Neuronal stem cell (in vitro differentiated cells): Measurements from ENCODE around the gene RHBDF1.

Experiments used
- DNase-seq: peaks from one replicate; pipeline ENCODE4 v3.0.0-alpha.2; 2013; ENCODE audit warnings: low spot score
- H2AFZ ChIP-seq: one replicate; pipeline ENCODE4 v1.6.1; 2013; ENCODE audit warnings: mild to moderate bottlenecking, low read length, inconsistent platforms
- H2AK5ac ChIP-seq: 2 replicates; pipeline ENCODE4 v1.6.1; 2013; ENCODE audit warnings: low read depth, mild to moderate bottlenecking, inconsistent platforms, low read length, moderate library complexity, mixed read lengths
- H2BK120ac ChIP-seq: 2 replicates; pipeline ENCODE4 v1.6.1; 2013; ENCODE audit warnings: low read depth, mild to moderate bottlenecking, inconsistent platforms, low read length, moderate library complexity, mixed read lengths
- H2BK12ac ChIP-seq: one replicate; pipeline ENCODE4 v1.6.1; 2013; ENCODE audit warnings: low read length, inconsistent platforms
- H2BK15ac ChIP-seq: 2 replicates; pipeline ENCODE4 v1.6.1; 2013; ENCODE audit warnings: mild to moderate bottlenecking, low read length, inconsistent platforms, mixed read lengths
- H2BK5ac ChIP-seq: one replicate; pipeline ENCODE4 v1.6.1; 2013; ENCODE audit warnings: inconsistent platforms, mild to moderate bottlenecking, low read length, moderate library complexity
- H3K14ac ChIP-seq: one replicate; pipeline ENCODE4 v1.6.1; 2013; ENCODE audit warnings: low read length, inconsistent platforms
- H3K18ac ChIP-seq: 2 replicates; pipeline ENCODE4 v1.6.1; 2013; ENCODE audit warnings: low read length, inconsistent platforms
- H3K23ac ChIP-seq: 2 replicates; pipeline ENCODE4 v1.6.1; 2013; ENCODE audit warnings: low read depth, mild to moderate bottlenecking, mixed read lengths, low read length, inconsistent platforms; ENCODE audit not compliant: poor library complexity
- H3K27ac ChIP-seq: replicated peaks from 3 replicates; pipeline ENCODE4 v1.5.1; 2013; ENCODE audit warnings: low read length, inconsistent platforms
- H3K27me3 ChIP-seq, 3 experiments: 2 replicates each; pipeline ENCODE4 v1.6.1; 2013; ENCODE audit warnings: low read length in 3 of 3, mild to moderate bottlenecking in 2 of 3, inconsistent platforms in 1 of 3, low read depth in 1 of 3, mixed read lengths in 1 of 3, moderate library complexity in 1 of 3; ENCODE audit not compliant: control insufficient read depth in 3 of 3, insufficient read depth in 3 of 3
- H3K36me3 ChIP-seq, 2 donors: replicated peaks in 1 of 2; 2 replicates each; pipeline ENCODE4 v1.6.1; 2013; ENCODE audit warnings: low read length in 2 of 2; ENCODE audit not compliant: control insufficient read depth in 2 of 2, insufficient read depth in 2 of 2
- H3K4ac ChIP-seq: 2 replicates; pipeline ENCODE4 v1.6.1; 2013; ENCODE audit warnings: inconsistent platforms, mild to moderate bottlenecking, low read length, moderate library complexity
- H3K4me1 ChIP-seq, 2 donors: 1 replicate in 1 of 2; 2 replicates in 1 of 2; pipeline ENCODE4 v1.6.1; 2013; ENCODE audit warnings: low read length in 2 of 2, low read depth in 1 of 2; ENCODE audit not compliant: control insufficient read depth in 2 of 2, insufficient read depth in 1 of 2
- H3K4me2 ChIP-seq: one replicate; pipeline ENCODE4 v1.6.1; 2013; ENCODE audit warnings: mild to moderate bottlenecking, low read length, inconsistent platforms; ENCODE audit not compliant: insufficient read depth, poor library complexity, severe bottlenecking
- H3K4me3 ChIP-seq, 2 donors: 2 replicates each; pipeline ENCODE4 v1.5.1; 2013; ENCODE audit warnings: low read length in 2 of 2, mild to moderate bottlenecking in 2 of 2, inconsistent platforms in 1 of 2, moderate library complexity in 1 of 2
- H3K79me1 ChIP-seq: one replicate; pipeline ENCODE4 v1.6.1; 2013; ENCODE audit warnings: low read depth, mild to moderate bottlenecking, inconsistent platforms, low read length, moderate library complexity
- H3K9ac ChIP-seq: one replicate; pipeline ENCODE4 v1.6.1; 2013; ENCODE audit warnings: mild to moderate bottlenecking, low read depth, low read length, inconsistent platforms; ENCODE audit not compliant: poor library complexity
- H3K9me3 ChIP-seq, 2 donors: replicated peaks in 1 of 2; 2 replicates each; pipeline versions ENCODE3 to v1.6.1; 2013; ENCODE audit warnings: low read length in 2 of 2, mild to moderate bottlenecking in 2 of 2, inconsistent platforms in 1 of 2, low read depth in 1 of 2, mixed read lengths in 1 of 2, moderate library complexity in 1 of 2; ENCODE audit not compliant: control insufficient read depth in 2 of 2, insufficient read depth in 1 of 2
- H4K8ac ChIP-seq: one replicate; pipeline ENCODE4 v1.6.1; 2013; ENCODE audit warnings: low read depth, mild to moderate bottlenecking, inconsistent platforms, low read length, moderate library complexity
- H4K91ac ChIP-seq: one replicate; pipeline ENCODE4 v1.6.1; 2013; ENCODE audit warnings: low read length, low read depth, mild to moderate bottlenecking, inconsistent platforms; ENCODE audit not compliant: poor library complexity
- WGBS, 2 donors: extraction: QIAGEN DNeasy Blood & Tissue Kit; methylation state at CpG; one replicate each; pipeline ENCODE4 v1.1.7; 2013; ENCODE audit warnings: missing lambda C conversion rate in 2 of 2, mixed read lengths in 1 of 2; ENCODE audit not compliant: insufficient read length in 2 of 2, insufficient replicate concordance in 1 of 2; ENCODE audit errors: extremely low coverage in 2 of 2; 5-methylcytosine and 5-hydroxymethylcytosine counted together

The RHBDF1 gene

GRCh38 chr16:56231-56927 lies 16.1 kb downstream of the RHBDF1 start:
- Histone ChIP-seq H3K9me3 (no peaks in the 10 kb centered on the region), H3K18ac (no peak overlapping the region), H3K9ac (no peak overlapping the region), H3K36me3 (peaks cover 56 to 67% of the 10 kb centered on the region in 2 donors), H2BK5ac (no peak overlapping the region), H2BK15ac (no peak overlapping the region), H3K4ac (no peak overlapping the region), H4K91ac (no peak overlapping the region), H2BK12ac (no peak overlapping the region), H3K27ac (no peak overlapping the region), H2AK5ac (no peak overlapping the region), H3K23ac (no peak overlapping the region), H3K4me1 (peaks cover 4% of the 10 kb centered on the region in 2 donors), H3K4me3 (no peak overlapping the region), H4K8ac (no peak overlapping the region), H3K4me2 (no peak overlapping the region), H3K14ac (no peak overlapping the region), H2AFZ (no peak overlapping the region), H3K27me3 (no peaks in the 10 kb centered on the region), H2BK120ac (no peak overlapping the region), H3K79me1 (peaks cover 3% of the 10 kb centered on the region)
- no peak for DNase-seq
- no CpG with 5 or more reads among the region's 17 CpGs for WGBS, 2 donors

- peaks cover 54 to 70% of the 10 kb centered on the region in 2 donors for H3K36me3 ChIP-seq
- WGBS, 2 donors: no CpG with 5 or more reads among the region's 11 CpGs
- H3K18ac ChIP-seq: no peak overlapping the region
Observed at GRCh38 chr16:55571-56136, 16.8 kb downstream of the RHBDF1 start.

GRCh38 chr16:54237-54581 lies 18.2 kb downstream of the RHBDF1 start:
- Histone ChIP-seq H2AFZ (peak overlapping the region; percentile 91), H3K4me1 (peaks cover 4% of the 10 kb centered on the region in 2 donors), H3K14ac (no peak overlapping the region), H3K18ac (peak overlapping the region; percentile 100), H3K4ac (no peak overlapping the region), H4K91ac (no peak overlapping the region), H3K4me2 (peak overlapping the region; percentile 75), H3K27ac (no peak overlapping the region), H3K36me3 (peaks cover 41 to 68% of the 10 kb centered on the region in 2 donors), H2BK120ac (no peak overlapping the region), H2BK12ac (no peak overlapping the region), H3K9ac (peak overlapping the region; percentile 98), H3K79me1 (peaks cover 3% of the 10 kb centered on the region), H2BK5ac (no peak overlapping the region), H4K8ac (no peak overlapping the region), H2AK5ac (no peak overlapping the region), H3K23ac (no peak overlapping the region), H3K27me3 (no peaks in the 10 kb centered on the region), H3K9me3 (no peaks in the 10 kb centered on the region), H3K4me3 (peak overlapping the region; percentile 52 to 89), H2BK15ac (no peak overlapping the region)
- no peak for DNase-seq
- WGBS, 2 donors: no CpG with 5 or more reads among the region's 12 CpGs

More at GRCh38 chr16:55571-56136, 16.8 kb downstream of the RHBDF1 start:
- H3K9ac ChIP-seq: peak overlapping the region; percentile 25
- no peak overlapping the region for H3K23ac ChIP-seq
- DNase-seq: no peak
- no peak overlapping the region for H3K27ac ChIP-seq
- H2AFZ ChIP-seq: no peak overlapping the region
- no peak overlapping the region for H2BK12ac ChIP-seq
- H2BK120ac ChIP-seq: no peak overlapping the region
- H3K4me3 ChIP-seq: no peak overlapping the region
- peaks cover 3% of the 10 kb centered on the region for H3K79me1 ChIP-seq
- H4K8ac ChIP-seq: no peak overlapping the region
- no peaks in the 10 kb centered on the region for H3K27me3 ChIP-seq
- H3K4me2 ChIP-seq: no peak overlapping the region
- no peaks in the 10 kb centered on the region for H3K9me3 ChIP-seq
- H3K4ac ChIP-seq: no peak overlapping the region
- H2AK5ac ChIP-seq: no peak overlapping the region
- H2BK15ac ChIP-seq: no peak overlapping the region
- peaks cover 4% of the 10 kb centered on the region in 2 donors for H3K4me1 ChIP-seq
- no peak overlapping the region for H2BK5ac ChIP-seq
- H4K91ac ChIP-seq: no peak overlapping the region
- H3K14ac ChIP-seq: no peak overlapping the region

- H3K79me1 ChIP-seq: peaks cover 3% of the 10 kb centered on the region
- H3K27me3 ChIP-seq: no peaks in the 10 kb centered on the region
- peak within 1 kb of the TSS; percentile 4 for H2AK5ac ChIP-seq
- H3K27ac ChIP-seq: peak within 1 kb of the TSS; percentile 53
- no peak within 1 kb of the TSS for H2BK12ac ChIP-seq
- no peaks in the 10 kb centered on the region for H3K9me3 ChIP-seq
- H2AFZ ChIP-seq: peak within 1 kb of the TSS; percentile 91
- H3K14ac ChIP-seq: peak within 1 kb of the TSS; percentile 28
- peak; percentile 96 for DNase-seq
- H4K8ac ChIP-seq: peak within 1 kb of the TSS; percentile 95
- H3K4me2 ChIP-seq: peak within 1 kb of the TSS; percentile 75
- peak within 1 kb of the TSS; percentile 100 for H3K18ac ChIP-seq
- H3K23ac ChIP-seq: peak within 1 kb of the TSS; percentile 92
- peak within 1 kb of the TSS; percentile 52 for H2BK120ac ChIP-seq
- H3K4me3 ChIP-seq: peak within 1 kb of the TSS; percentile 52 to 92
- peaks cover 4% of the 10 kb centered on the region in 2 donors for H3K4me1 ChIP-seq
- H3K9ac ChIP-seq: peak within 1 kb of the TSS; percentile 98
- no peak within 1 kb of the TSS for H4K91ac ChIP-seq
- H2BK15ac ChIP-seq: peak within 1 kb of the TSS; percentile 99
- no peak within 1 kb of the TSS for H3K4ac ChIP-seq
- no CpG with 5 or more reads among the region's 91 CpGs for WGBS, 2 donors
- peaks cover 35 to 68% of the 10 kb centered on the region in 2 donors for H3K36me3 ChIP-seq
- H2BK5ac ChIP-seq: peak within 1 kb of the TSS; percentile 78
Observed at GRCh38 chr16:53346-54236, 18.8 kb downstream of the RHBDF1 start, which contains the start of the genes POLR3K and SNRNP25. Gene POLR3K (minus strand): TSS chr16:53608. CDS start chr16:53586, 22 bp downstream. Gene SNRNP25 (plus strand): TSS chr16:53828. CDS start chr16:54017, 189 bp downstream.
